ENCODE results near the gene NKX2-1. TPM values are rescaled to one million over a fixed set of nuclear protein-coding genes. Genes with fewer than 3 reads are reported as not detected.

The NKX2-1 gene
- total and polyA plus RNA-seq, 4 donors: 53.4 to 236 (median 170) TPM

- DNase-seq (peak in 1 of 3 donors; percentile 12), ATAC-seq (ENCODE audit: insufficient read depth, low FRiP score) (no peak)
- Histone ChIP-seq H3K9ac (ENCODE audit: insufficient read depth in 1 of 2, low read length in 2 of 2) (peak overlapping the region; percentile 79 to 95), H3K9me3 (ENCODE audit: control insufficient read depth in 4 of 4, insufficient read depth in 3 of 4, low read length in 3 of 4) (peaks cover 0 to 12% (median 0%) of the 10 kb centered on the region in 4 donors), H3K4me3 (peak overlapping the region; percentile 41), H3K36me3 (ENCODE audit: control insufficient read depth in 4 of 4, insufficient read depth in 4 of 4, low read length in 4 of 4) (no peaks in the 10 kb centered on the region), H3K27ac (ENCODE audit: low read depth in 1 of 2, low read length in 1 of 2) (peak overlapping the region in 1 of 2 donors; percentile 96), H3K27me3 (ENCODE audit: control insufficient read depth in 3 of 3, insufficient read depth in 3 of 3, low read length in 2 of 3) (peaks cover 16 to 71% (median 65%) of the 10 kb centered on the region in 3 donors), H3K4me1 (ENCODE audit: control insufficient read depth in 5 of 5, insufficient read depth in 5 of 5, low read length in 5 of 5) (peaks cover 0 to 6% (median 0%) of the 10 kb centered on the region in 5 donors)
- TF ChIP-seq CTCF (IDR thresholded peaks at IDR 0.05; ENCODE audit: control extremely low read depth, extremely low read depth): no peak
- WGBS, 2 donors: 6 to 9% methylated on average over 11 of the region's 11 CpGs
Observed at GRCh38 chr14:36515896-36516718, 3.9 kb downstream of the NKX2-1 start.

GRCh38 chr14:36515105-36515593 is 4.9 kb downstream of the NKX2-1 start:
- H3K36me3 ChIP-seq (ENCODE audit: control insufficient read depth in 4 of 4, insufficient read depth in 4 of 4, low read length in 4 of 4): no peaks in the 10 kb centered on the region
- peak in 1 of 3 donors; percentile 5 for DNase-seq
- peaks cover 16 to 75% (median 68%) of the 10 kb centered on the region in 3 donors for H3K27me3 ChIP-seq (ENCODE audit: control insufficient read depth in 3 of 3, insufficient read depth in 3 of 3, low read length in 2 of 3)
- H3K4me3 ChIP-seq: no peak overlapping the region
- no peak for TF ChIP-seq CTCF (IDR thresholded peaks at IDR 0.05; ENCODE audit: control extremely low read depth, extremely low read depth)
- ATAC-seq (ENCODE audit: insufficient read depth, low FRiP score): no peak
- H3K9me3 ChIP-seq (ENCODE audit: control insufficient read depth in 4 of 4, insufficient read depth in 3 of 4, low read length in 3 of 4): peaks cover 0 to 9% (median 0%) of the 10 kb centered on the region in 4 donors
- peak overlapping the region in 1 of 2 donors; percentile 94 for H3K27ac ChIP-seq (ENCODE audit: low read depth in 1 of 2, low read length in 1 of 2)
- peaks cover 0 to 4% (median 0%) of the 10 kb centered on the region in 5 donors for H3K4me1 ChIP-seq (ENCODE audit: control insufficient read depth in 5 of 5, insufficient read depth in 5 of 5, low read length in 5 of 5)
- WGBS, 2 donors: 4 to 7% methylated on average over 14 of the region's 14 CpGs
- peak overlapping the region; percentile 79 to 95 for H3K9ac ChIP-seq (ENCODE audit: insufficient read depth in 1 of 2, low read length in 2 of 2)

GRCh38 chr14:36514278-36515104 is 5.5 kb downstream of the NKX2-1 start:
- H3K27ac ChIP-seq (ENCODE audit: low read depth in 1 of 2, low read length in 1 of 2): peak overlapping the region in 1 of 2 donors; percentile 94
- H3K27me3 ChIP-seq (ENCODE audit: control insufficient read depth in 3 of 3, insufficient read depth in 3 of 3, low read length in 2 of 3): peaks cover 16 to 76% (median 72%) of the 10 kb centered on the region in 3 donors

More at GRCh38 chr14:36514278-36515104, 5.5 kb downstream of the NKX2-1 start:
- Histone ChIP-seq H3K4me1 (ENCODE audit: control insufficient read depth in 5 of 5, insufficient read depth in 5 of 5, low read length in 5 of 5) (peaks cover 0 to 4% (median 0%) of the 10 kb centered on the region in 5 donors), H3K4me3 (peak overlapping the region; percentile 26), H3K9me3 (ENCODE audit: control insufficient read depth in 4 of 4, insufficient read depth in 3 of 4, low read length in 3 of 4) (peaks cover 0 to 9% (median 0%) of the 10 kb centered on the region in 4 donors), H3K9ac (ENCODE audit: insufficient read depth in 1 of 2, low read length in 2 of 2) (peak overlapping the region; percentile 79 to 95), H3K36me3 (ENCODE audit: control insufficient read depth in 4 of 4, insufficient read depth in 4 of 4, low read length in 4 of 4) (no peaks in the 10 kb centered on the region)
- ATAC-seq (ENCODE audit: insufficient read depth, low FRiP score) (no peak), DNase-seq (peak in 2 of 3 donors; percentile 26 to 29)
- no peak for TF ChIP-seq CTCF (IDR thresholded peaks at IDR 0.05; ENCODE audit: control extremely low read depth, extremely low read depth)
- WGBS, 2 donors: 2 to 3% methylated on average over 38 of the region's 38 CpGs

Measured in lung (tissue), 12 donors.